ENCODE results near the gene SARDH. TPM values are rescaled to one million over a fixed set of nuclear protein-coding genes. Genes with fewer than 3 reads are reported as not detected.

The SARDH gene
- total and polyA plus RNA-seq, 12 donors, result 0.81 to 9.6 (median 3.0) TPM

DNA sequence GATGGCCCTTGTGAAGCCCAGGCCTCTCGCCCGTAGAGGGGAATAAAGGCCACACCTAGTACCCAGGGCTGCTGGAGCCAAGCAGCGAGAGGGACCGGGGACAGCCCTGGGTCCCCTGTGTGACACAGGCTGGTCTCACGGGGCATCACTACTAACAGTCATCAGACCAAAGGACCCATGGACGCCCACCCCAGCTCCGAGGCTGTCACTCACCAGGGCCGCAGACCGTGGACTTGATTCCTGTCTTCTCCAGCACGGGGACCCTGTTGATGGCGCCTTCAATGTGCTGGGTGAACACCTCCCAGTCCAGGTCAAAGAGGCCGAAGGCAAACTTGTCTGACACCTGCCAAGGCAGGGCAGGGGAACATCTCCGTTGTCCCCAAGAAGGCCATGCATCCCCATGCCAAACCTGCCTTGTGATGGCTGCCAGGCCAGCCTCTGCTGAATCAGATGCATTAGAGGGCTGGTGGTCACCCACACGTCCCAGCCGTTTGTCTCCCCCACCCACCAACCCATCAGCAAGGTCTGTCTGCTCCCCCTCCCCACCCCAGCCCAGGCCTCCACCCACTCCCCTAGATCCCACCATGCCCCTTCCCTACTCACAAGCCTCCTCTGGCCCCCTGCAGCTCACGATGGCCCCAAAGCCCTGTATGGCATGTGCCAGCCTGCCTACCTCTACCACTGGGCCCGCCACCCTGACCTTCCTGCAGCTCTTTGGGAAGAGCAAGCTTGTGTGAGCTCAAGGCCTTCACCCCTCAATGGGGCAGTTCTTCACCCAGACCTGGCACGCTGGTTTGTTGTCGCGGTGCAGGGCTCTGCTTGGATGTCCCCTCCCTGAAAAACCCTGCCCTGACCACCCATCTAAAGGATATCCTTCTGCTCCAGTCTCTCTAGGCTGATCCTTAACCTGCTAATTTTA lies 20.8 kb downstream of the SARDH start:
- no peak for DNase-seq

DNA sequence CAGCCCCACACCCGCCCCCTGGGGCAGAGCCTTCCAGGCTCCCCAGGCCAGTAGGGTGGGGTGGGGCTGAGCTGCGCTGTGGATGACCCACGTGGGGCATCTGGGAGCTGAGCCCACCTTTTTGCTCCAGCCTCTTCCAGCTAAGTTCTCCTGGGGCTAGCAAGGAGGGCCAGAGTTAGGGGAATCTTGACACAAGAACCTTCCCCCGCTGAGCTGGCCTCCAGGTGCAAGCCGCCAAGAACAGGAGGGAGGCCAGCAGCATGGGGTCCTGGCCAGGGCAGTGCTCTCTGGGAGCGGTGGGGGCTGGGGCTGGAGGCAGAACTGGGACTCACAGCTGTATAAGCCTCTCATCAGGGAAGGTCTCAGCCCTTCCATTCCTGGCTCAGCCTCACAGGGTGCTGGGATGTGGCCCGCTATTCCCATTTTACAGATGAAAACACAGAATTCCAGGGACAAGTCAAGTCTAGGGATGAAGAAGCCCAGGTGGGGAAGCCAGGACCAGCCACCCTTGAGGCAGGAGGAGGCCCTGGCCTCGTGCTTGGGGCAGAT lies 21.5 kb downstream of the SARDH start:
- DNase-seq, result no peak
- TF ChIP-seq, protein P1, sequence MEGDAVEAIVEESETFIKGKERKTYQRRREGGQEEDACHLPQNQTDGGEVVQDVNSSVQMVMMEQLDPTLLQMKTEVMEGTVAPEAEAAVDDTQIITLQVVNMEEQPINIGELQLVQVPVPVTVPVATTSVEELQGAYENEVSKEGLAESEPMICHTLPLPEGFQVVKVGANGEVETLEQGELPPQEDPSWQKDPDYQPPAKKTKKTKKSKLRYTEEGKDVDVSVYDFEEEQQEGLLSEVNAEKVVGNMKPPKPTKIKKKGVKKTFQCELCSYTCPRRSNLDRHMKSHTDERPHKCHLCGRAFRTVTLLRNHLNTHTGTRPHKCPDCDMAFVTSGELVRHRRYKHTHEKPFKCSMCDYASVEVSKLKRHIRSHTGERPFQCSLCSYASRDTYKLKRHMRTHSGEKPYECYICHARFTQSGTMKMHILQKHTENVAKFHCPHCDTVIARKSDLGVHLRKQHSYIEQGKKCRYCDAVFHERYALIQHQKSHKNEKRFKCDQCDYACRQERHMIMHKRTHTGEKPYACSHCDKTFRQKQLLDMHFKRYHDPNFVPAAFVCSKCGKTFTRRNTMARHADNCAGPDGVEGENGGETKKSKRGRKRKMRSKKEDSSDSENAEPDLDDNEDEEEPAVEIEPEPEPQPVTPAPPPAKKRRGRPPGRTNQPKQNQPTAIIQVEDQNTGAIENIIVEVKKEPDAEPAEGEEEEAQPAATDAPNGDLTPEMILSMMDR (IDR thresholded peaks at IDR 0.05), result no peak
- no peak for TF ChIP-seq POLR2A (IDR thresholded peaks at IDR 0.05)
- intact Hi-C loops (cut with DNase I), result loop anchor here (5.0 to 10.0 kb wide), 2 partner anchors 142 to 189 kb away; no protein-coding TSS in a partner anchor
- peaks cover 0 to 11% of the 10 kb centered on the region in 2 donors for H3K4me1 ChIP-seq (replicated peaks in 1 of 2)
- no peaks in the 10 kb centered on the region for H3K36me3 ChIP-seq (replicated peaks in 1 of 2)
- WGBS, 4 donors, result 71 to 82% (median 76%) methylated on average over 4 to 8 of the region's 8 CpGs
- peak overlapping the region in 2 of 5 donors; percentile 66 to 92 for H3K27ac ChIP-seq
- H3K9me3 ChIP-seq (replicated peaks in 1 of 3), result no peaks in the 10 kb centered on the region
- H3K4me3 ChIP-seq, result no peak overlapping the region
- no peaks in the 10 kb centered on the region for H3K27me3 ChIP-seq

More for the DNA sequence above, 20.8 kb downstream of the SARDH start:
- Histone ChIP-seq H3K9me3 (replicated peaks in 1 of 3) (no peaks in the 10 kb centered on the region), H3K27ac (peak overlapping the region in 1 of 5 donors; percentile 92), H3K36me3 (replicated peaks in 1 of 2) (no peaks in the 10 kb centered on the region), H3K4me1 (replicated peaks in 1 of 2) (peaks cover 0 to 11% of the 10 kb centered on the region in 2 donors), H3K4me3 (no peak overlapping the region), H3K27me3 (no peaks in the 10 kb centered on the region)
- WGBS, 4 donors, result 89 to 94% (median 89%) methylated on average over 14 to 20 of the region's 20 CpGs
- TF ChIP-seq, protein P1 (IDR thresholded peaks at IDR 0.05), result no peak
- intact Hi-C loops (cut with DNase I), result loop anchor here (5.0 to 10.0 kb wide), 2 partner anchors 143 to 190 kb away; no protein-coding TSS in a partner anchor

GRCh38 chr9:133715866-133716563 lies 22.1 kb downstream of the SARDH start:
- no peak for TF ChIP-seq POLR2A (IDR thresholded peaks at IDR 0.05)
- TF ChIP-seq, protein P1 (IDR thresholded peaks at IDR 0.05), result peak in 3 of 6 experiments; percentile 29 to 42 (median 29)
- peak in 2 of 7 donors; percentile 19 to 26 for DNase-seq
- H3K27ac ChIP-seq, result peak overlapping the region in 4 of 5 donors; percentile 36 to 92 (median 54)

More at GRCh38 chr9:133715866-133716563, 22.1 kb downstream of the SARDH start:
- no peaks in the 10 kb centered on the region for H3K9me3 ChIP-seq (replicated peaks in 1 of 3)
- H3K36me3 ChIP-seq (replicated peaks in 1 of 2), result no peaks in the 10 kb centered on the region
- no peaks in the 10 kb centered on the region for H3K27me3 ChIP-seq
- intact Hi-C loops (cut with DNase I), result loop anchor here (5.0 to 10.0 kb wide), 2 partner anchors 141 to 189 kb away; no protein-coding TSS in a partner anchor
- peaks cover 0 to 11% of the 10 kb centered on the region in 2 donors for H3K4me1 ChIP-seq (replicated peaks in 1 of 2)
- 40 to 70% (median 61%) methylated on average over 1 to 21 of the region's 21 CpGs for WGBS, 4 donors
- H3K4me3 ChIP-seq, result no peak overlapping the region
